ENCODE measurements around the gene MIF4GD. TPM values are rescaled to one million over a fixed set of nuclear protein-coding genes. Genes with fewer than 3 reads are reported as not detected.

The MIF4GD gene
- total RNA-seq = 10 to 100 TPM; 14.1 to 31.4 TPM

- DNase-seq (ENCODE audit: low spot score) = no peak
- H3K27ac ChIP-seq = peak within 1 kb of the TSS; percentile 84 to 88
- WGBS = 0% methylated on average over 6 of the region's 39 CpGs
- H3K27me3 ChIP-seq (replicated peaks; ENCODE audit: insufficient read depth) = no peaks in the 10 kb centered on the region
- TF ChIP-seq POLR2A (IDR thresholded peaks at IDR 0.05) = no peak
- no peak for TF ChIP-seq POLR2AphosphoS5 (IDR thresholded peaks at IDR 0.05)
- TF ChIP-seq CTCF (IDR thresholded peaks at IDR 0.05) = no peak
- intact Hi-C loops (cut with DNase I) = loop anchor here (5.0 kb wide), 1 partner anchor 141 kb away; no protein-coding TSS in a partner anchor
- H3K9me3 ChIP-seq = no peaks in the 10 kb centered on the region
- H3K4me1 ChIP-seq (replicated peaks) = peaks cover 5% of the 10 kb centered on the region
- peaks cover 0 to 11% of the 10 kb centered on the region in 2 donors for H3K36me3 ChIP-seq
- peak within 1 kb of the TSS; percentile 82 to 84 for H3K4me3 ChIP-seq
Observed at GRCh38 chr17:75270966-75271232, at the start of gene MIF4GD. Gene MIF4GD (minus strand): TSS chr17:75271231. CDS start chr17:75270195, 1,036 bp downstream.

- WGBS = 89% methylated on average over 20 of the region's 20 CpGs
- Histone ChIP-seq H3K27me3 (replicated peaks; ENCODE audit: insufficient read depth) (no peaks in the 10 kb centered on the region), H3K27ac (no peak overlapping the region), H3K4me1 (replicated peaks) (no peaks in the 10 kb centered on the region), H3K36me3 (peaks cover 0 to 9% of the 10 kb centered on the region in 2 donors), H3K4me3 (no peak overlapping the region), H3K9me3 (no peaks in the 10 kb centered on the region)
- no peak for DNase-seq (ENCODE audit: low spot score)
- no peak for TF ChIP-seq POLR2A (IDR thresholded peaks at IDR 0.05)
- intact Hi-C loops (cut with DNase I) = loop anchor here (10.0 kb wide), 1 partner anchor 195 kb away; the partner anchor contains the start of genes CASKIN2 and TSEN54
Observed at GRCh38 chr17:75319904-75320691, 49.1 kb upstream of the MIF4GD start.

GRCh38 chr17:75318615-75319222 is 47.7 kb upstream of the MIF4GD start:
- H3K27me3 ChIP-seq (replicated peaks; ENCODE audit: insufficient read depth) = no peaks in the 10 kb centered on the region
- no peaks in the 10 kb centered on the region for H3K9me3 ChIP-seq
- intact Hi-C loops (cut with DNase I) = no loop called here
- WGBS = 90% methylated on average over 10 of the region's 10 CpGs
- no peaks in the 10 kb centered on the region for H3K4me1 ChIP-seq (replicated peaks)
- H3K27ac ChIP-seq = no peak overlapping the region
- no peak overlapping the region for H3K4me3 ChIP-seq
- TF ChIP-seq CTCF (IDR thresholded peaks at IDR 0.05) (no peak), POLR2A (IDR thresholded peaks at IDR 0.05) (no peak), POLR2AphosphoS5 (IDR thresholded peaks at IDR 0.05) (no peak)
- no peak for DNase-seq (ENCODE audit: low spot score)
- peaks cover 0 to 9% of the 10 kb centered on the region in 2 donors for H3K36me3 ChIP-seq

GRCh38 chr17:75318211-75318610 is 47.2 kb upstream of the MIF4GD start:
- intact Hi-C loops (cut with DNase I) = no loop called here
- WGBS = 71% methylated on average over 10 of the region's 10 CpGs
- peaks cover 0 to 9% of the 10 kb centered on the region in 2 donors for H3K36me3 ChIP-seq
- DNase-seq (ENCODE audit: low spot score) = no peak
- H3K9me3 ChIP-seq = no peaks in the 10 kb centered on the region
- no peak overlapping the region for H3K4me3 ChIP-seq
- no peaks in the 10 kb centered on the region for H3K27me3 ChIP-seq (replicated peaks; ENCODE audit: insufficient read depth)
- H3K4me1 ChIP-seq (replicated peaks) = no peaks in the 10 kb centered on the region
- no peak overlapping the region for H3K27ac ChIP-seq
- TF ChIP-seq CTCF (IDR thresholded peaks at IDR 0.05) (no peak), POLR2AphosphoS5 (IDR thresholded peaks at IDR 0.05) (no peak), POLR2A (IDR thresholded peaks at IDR 0.05) (no peak)

- no peak overlapping the region for H3K27ac ChIP-seq
Observed at GRCh38 chr17:75317671-75318070, 46.6 kb upstream of the MIF4GD start.

More at GRCh38 chr17:75317671-75318070, 46.6 kb upstream of the MIF4GD start:
- TF ChIP-seq POLR2A (IDR thresholded peaks at IDR 0.05) (no peak), CTCF (IDR thresholded peaks at IDR 0.05) (no peak), POLR2AphosphoS5 (IDR thresholded peaks at IDR 0.05) (no peak)
- Histone ChIP-seq H3K36me3 (peaks cover 0 to 9% of the 10 kb centered on the region in 2 donors), H3K4me1 (replicated peaks) (no peaks in the 10 kb centered on the region), H3K27me3 (replicated peaks; ENCODE audit: insufficient read depth) (no peaks in the 10 kb centered on the region), H3K9me3 (no peaks in the 10 kb centered on the region), H3K4me3 (no peak overlapping the region)
- WGBS = 75% methylated on average over 11 of the region's 11 CpGs
- no peak for DNase-seq (ENCODE audit: low spot score)
- intact Hi-C loops (cut with DNase I) = no loop called here

All from prostate gland (tissue), 2 donors.